22Rv1 (cell line): ENCODE data around the gene MALRD1.

Experiments used
- CTCF ChIP-seq: fragments of 450-650 bp; IDR thresholded peaks from 2 replicates; pipeline ENCODE4 v1.5.1; 2017; ENCODE audit warnings: mild to moderate bottlenecking
- ZFX ChIP-seq: fragments of 450-650 bp; IDR thresholded peaks from 2 replicates; pipeline ENCODE4 v1.6.1; 2017; ENCODE audit warnings: antibody characterized with exemption, borderline replicate concordance

- no peak for TF ChIP-seq CTCF
- no peak for TF ChIP-seq ZFX
These were observed 48.5 kb downstream of the MALRD1 start for GRCh38 chr10:19097151-19097550.
